K562 (cell line): ENCODE data around the gene NME4. TPM values are rescaled to one million over a fixed set of nuclear protein-coding genes. Genes with fewer than 3 reads are reported as not detected.

Experiments
- CEBPG ChIP-seq, 3 experiments: fragments of 200-800 bp in 1 of 3; sonication (Bioruptor generic) in 1 of 3; sonication (generic) in 1 of 3; formaldehyde crosslinking in 1 of 3; IDR thresholded peaks in 2 of 3; conservative IDR thresholded peaks in 1 of 3; 2 replicates each; pipeline versions ENCODE4 v1.6.1 to v1.8.0; 2016 to 2022; ENCODE audit warnings: missing compliant biosample characterization in 2 of 3, missing genetic modification characterization in 2 of 3, mild to moderate bottlenecking in 1 of 3, missing genetic modification reagents in 1 of 3
- ETV5 ChIP-seq: sonication (generic); formaldehyde crosslinking; IDR thresholded peaks from 2 replicates; pipeline ENCODE4 v1.4.0; 2020; ENCODE audit warnings: low read depth, mild to moderate bottlenecking, missing genetic modification reagents
- HDAC6 ChIP-seq: IDR thresholded peaks from 2 replicates; pipeline ENCODE4 v1.6.1; 2012; ENCODE audit warnings: low read depth, mild to moderate bottlenecking, control low read depth, inconsistent platforms, low read length, moderate library complexity
- KAT2B ChIP-seq: IDR thresholded peaks from one replicate; pipeline ENCODE4 v1.6.1; 2012; ENCODE audit warnings: low read depth, mild to moderate bottlenecking, control low read depth, inconsistent platforms, low read length, moderate library complexity
- MGA ChIP-seq: fragments of 450-650 bp; IDR thresholded peaks from 2 replicates; pipeline ENCODE4 v1.6.1; 2016; ENCODE audit warnings: mild to moderate bottlenecking, moderate library complexity
- PHB2 ChIP-seq: fragments of 450-650 bp; IDR thresholded peaks from 2 replicates; pipeline ENCODE4 v1.6.1; 2017; ENCODE audit warnings: low read depth
- RBM17 ChIP-seq: fragments of 200-400 bp; formaldehyde crosslinking; IDR thresholded peaks from 2 replicates; pipeline ENCODE4 v1.6.1; 2017; ENCODE audit warnings: low read depth, mild to moderate bottlenecking, low read length, borderline replicate concordance
- RCOR1 ChIP-seq, 2 experiments: IDR thresholded peaks; 2 replicates each; pipeline ENCODE4 v1.6.1; 2012; ENCODE audit warnings: low read depth in 2 of 2, low read length in 2 of 2, borderline replicate concordance in 1 of 2, improper control_type of control experiment in 1 of 2
- TAF7 ChIP-seq: fragments of 450-650 bp; IDR thresholded peaks from 2 replicates; pipeline ENCODE4 v1.6.1; 2016; ENCODE audit warnings: missing genetic modification characterization, missing compliant biosample characterization
- ZBTB34 ChIP-seq: fragments of 250-450 bp; sonication (Bioruptor Pico); IDR thresholded peaks from 2 replicates; pipeline ENCODE4 v1.8.0; 2021; ENCODE audit warnings: mild to moderate bottlenecking, moderate library complexity
- ZBTB43 ChIP-seq: sonication (generic); formaldehyde crosslinking; IDR thresholded peaks from 2 replicates; pipeline ENCODE4 v1.8.0; 2023; ENCODE audit warnings: mild to moderate bottlenecking, missing genetic modification reagents
- ZNF311 ChIP-seq: fragments of 250-450 bp; sonication (Bioruptor Pico); IDR thresholded peaks from 2 replicates; pipeline ENCODE4 v1.4.0; 2020; ENCODE audit warnings: mild to moderate bottlenecking, moderate library complexity
- polyA plus RNA-seq, 8 experiments: library from polyadenylated mRNA; depleted of rRNA in 4 of 8; stranded (reverse) in 5 of 8; unstranded in 3 of 8; fragments of >200 nt; fragmentation: Nextera tagmentation in 2 of 8; fragmentation: Illumina TruSeq in 1 of 8; extraction: Ambion mirVana in 2 of 8; extraction: Trizol in 1 of 8; gene quantifications; 2 replicates each; pipeline versions ENCODE4 v1.2.1 to v1.2.3, GENCODE V29; 2011 to 2014; ENCODE audit warnings: inconsistent platforms in 1 of 8, missing spikeins in 1 of 8
- total RNA-seq, 7 experiments: library from RNA; depleted of rRNA in 6 of 7; stranded (reverse); fragments of >200 nt in 6 of 7; fragmentation: Illumina TruSeq in 2 of 7; extraction: Trizol in 2 of 7; gene quantifications; 2 replicates each; pipeline versions ENCODE4 v1.2.1 to v1.2.3, GENCODE V29; 2011 to 2021; ENCODE audit warnings: low replicate concordance in 1 of 7

NME4 gene
- total and polyA plus RNA-seq, 9 of the 15 experiments (the other 6 are each of a cell fraction or from before 2014, with no cell fraction given): 15.4 to 264 (median 139) TPM

- TF ChIP-seq CEBPG (CRISPR knock-in tag; IDR thresholded peaks at IDR 0.05): 0 out of 2 replicates have a peak, but pooled peaks have one; percentile 23
- no peak for TF ChIP-seq CEBPG (tag; conservative IDR thresholded peaks at IDR 0.05 in 1 of 2, IDR thresholded peaks at IDR 0.05 in 1 of 2)
- no peak for TF ChIP-seq ETV5
- TF ChIP-seq ZBTB34 (CRISPR knock-in tag): no peak
- no peak for TF ChIP-seq KAT2B
- no peak for TF ChIP-seq TAF7
- TF ChIP-seq MGA: peak; percentile 64
- no peak for TF ChIP-seq RBM17
- no peak for TF ChIP-seq ZNF311
- no peak for TF ChIP-seq RCOR1 (IDR thresholded peaks at IDR 0.05; ENCODE audit: borderline replicate concordance in 1 of 2, low read depth in 2 of 2, low read length in 2 of 2)
- TF ChIP-seq ZBTB43: peak; percentile 8; the same call in 1 of the 2 replicates
- no peak for TF ChIP-seq PHB2
- no peak for TF ChIP-seq HDAC6
These were observed 27.6 kb upstream of the NME4 start (continued) for GRCh38 chr16:369275-369865.
